Common myeloid progenitor, CD34-positive (primary cell): ENCODE data around the gene PCSK9.

ENCODE experiments used
- CTCF ChIA-PET: fragments of 350-600 bp; sonication (Branson Sonifier 250); formaldehyde crosslinking; loops from one replicate; lab custom pipeline; 2021; ENCODE audit warnings: antibody characterized with exemption; lab: Charles Lee
- POLR2A ChIA-PET: fragments of 350-600 bp; sonication (Branson Sonifier 250); formaldehyde crosslinking; loops from one replicate; lab custom pipeline; 2021; ENCODE audit warnings: antibody characterized with exemption; lab: Charles Lee
- DNase-seq, 3 donors: peaks; one replicate each; pipeline versions ENCODE4 v3.0.0 to v3.0.0-alpha.2; 2013
- H3K27ac ChIP-seq, 2 experiments: 1 replicate in 1 of 2; 2 replicates in 1 of 2; pipeline ENCODE4 v1.7.0; 2013; ENCODE audit warnings: inconsistent platforms in 2 of 2, low read length in 2 of 2, mild to moderate bottlenecking in 2 of 2, low read depth in 1 of 2, moderate library complexity in 1 of 2; ENCODE audit not compliant: severe bottlenecking in 2 of 2, insufficient read depth in 1 of 2, poor library complexity in 1 of 2
- H3K27me3 ChIP-seq, 5 experiments: replicated peaks in 2 of 5; 1 replicate in 3 of 5; 2 replicates in 2 of 5; pipeline versions ENCODE4 v1.6.1 to v1.7.0; 2013; ENCODE audit warnings: low read length in 4 of 5, mild to moderate bottlenecking in 2 of 5, moderate library complexity in 2 of 5, inconsistent platforms in 1 of 5; ENCODE audit not compliant: insufficient read depth in 5 of 5, control insufficient read depth in 4 of 5
- H3K36me3 ChIP-seq, 4 experiments: 1 replicate in 2 of 4; 2 replicates in 2 of 4; pipeline versions ENCODE4 v1.6.1 to v1.7.0; 2013; ENCODE audit warnings: low read length in 3 of 4, control low read depth in 1 of 4, mild to moderate bottlenecking in 1 of 4; ENCODE audit not compliant: control insufficient read depth in 4 of 4, insufficient read depth in 4 of 4
- H3K4me1 ChIP-seq, 4 experiments: 1 replicate in 3 of 4; 2 replicates in 1 of 4; pipeline versions ENCODE4 v1.6.1 to v1.7.1; 2013; ENCODE audit warnings: low read length in 3 of 4, mild to moderate bottlenecking in 3 of 4, control low read depth in 1 of 4, inconsistent platforms in 1 of 4, moderate library complexity in 1 of 4; ENCODE audit not compliant: control insufficient read depth in 4 of 4, insufficient read depth in 4 of 4; ENCODE audit errors: control extremely low read depth in 1 of 4
- H3K4me3 ChIP-seq, 7 experiments: 1 replicate in 4 of 7; 2 replicates in 3 of 7; pipeline versions ENCODE4 v1.5.1 to v1.7.0; 2013; ENCODE audit warnings: mild to moderate bottlenecking in 7 of 7, low read length in 6 of 7, moderate library complexity in 6 of 7, inconsistent platforms in 2 of 7, low read depth in 2 of 7, control low read depth in 1 of 7; ENCODE audit not compliant: insufficient read depth in 4 of 7, control insufficient read depth in 1 of 7; ENCODE audit errors: extremely low read depth in 1 of 7
- H3K9me3 ChIP-seq, 5 experiments: 1 replicate in 4 of 5; 2 replicates in 1 of 5; pipeline versions ENCODE4 v1.6.1 to v1.7.1; 2013; ENCODE audit warnings: low read length in 4 of 5, mild to moderate bottlenecking in 2 of 5, inconsistent platforms in 1 of 5, low read depth in 1 of 5, moderate library complexity in 1 of 5; ENCODE audit not compliant: control insufficient read depth in 4 of 5, insufficient read depth in 2 of 5; ENCODE audit errors: control extremely low read depth in 1 of 5
- WGBS: methylation state at CpG from one replicate; pipeline ENCODE4 v1.1.5; 2013; ENCODE audit not compliant: insufficient coverage; 5-methylcytosine and 5-hydroxymethylcytosine counted together

PCSK9 gene

DNA sequence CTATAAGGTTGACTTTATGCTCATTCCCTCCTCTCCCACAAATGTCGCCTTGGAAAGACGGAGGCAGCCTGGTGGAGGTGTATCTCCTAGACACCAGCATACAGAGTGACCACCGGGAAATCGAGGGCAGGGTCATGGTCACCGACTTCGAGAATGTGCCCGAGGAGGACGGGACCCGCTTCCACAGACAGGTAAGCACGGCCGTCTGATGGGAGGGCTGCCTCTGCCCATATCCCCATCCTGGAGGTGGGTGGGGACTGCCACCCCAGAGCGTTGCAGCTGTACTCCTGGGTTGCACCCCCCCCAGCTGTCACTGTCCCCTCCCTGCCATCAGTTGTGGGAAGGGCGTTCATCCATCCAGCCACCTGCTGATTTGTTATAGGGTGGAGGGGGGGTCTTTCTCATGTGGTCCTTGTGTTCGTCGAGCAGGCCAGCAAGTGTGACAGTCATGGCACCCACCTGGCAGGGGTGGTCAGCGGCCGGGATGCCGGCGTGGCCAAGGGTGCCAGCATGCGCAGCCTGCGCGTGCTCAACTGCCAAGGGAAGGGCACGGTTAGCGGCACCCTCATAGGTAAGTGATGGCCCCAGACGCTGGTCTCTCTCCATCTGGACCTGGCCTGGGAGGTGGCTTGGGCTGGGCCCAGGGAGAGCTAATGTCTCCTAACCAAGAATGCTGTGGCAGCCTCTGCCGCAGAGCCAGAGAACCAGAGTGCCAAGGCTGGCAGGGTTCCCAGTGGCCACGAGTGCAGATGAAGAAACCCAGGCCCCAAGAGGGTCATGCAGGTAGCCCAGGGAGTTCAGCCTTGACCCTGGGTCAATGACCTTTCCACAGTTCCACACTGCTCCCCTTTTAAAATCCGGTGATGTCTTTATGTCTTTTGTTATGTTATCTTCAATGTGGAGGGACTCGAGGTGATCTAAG lies 13.1 kb downstream of the PCSK9 start:
- Histone ChIP-seq H3K27ac (no peak overlapping the region), H3K36me3 (no peaks in the 10 kb centered on the region), H3K9me3 (no peaks in the 10 kb centered on the region), H3K27me3 (no peaks in the 10 kb centered on the region), H3K4me3 (no peak overlapping the region), H3K4me1 (no peaks in the 10 kb centered on the region)
- CTCF ChIA-PET: no interaction called here
- POLR2A ChIA-PET: no interaction called here
- WGBS: 94% methylated on average over 24 of the region's 29 CpGs
- DNase-seq: no peak

DNA sequence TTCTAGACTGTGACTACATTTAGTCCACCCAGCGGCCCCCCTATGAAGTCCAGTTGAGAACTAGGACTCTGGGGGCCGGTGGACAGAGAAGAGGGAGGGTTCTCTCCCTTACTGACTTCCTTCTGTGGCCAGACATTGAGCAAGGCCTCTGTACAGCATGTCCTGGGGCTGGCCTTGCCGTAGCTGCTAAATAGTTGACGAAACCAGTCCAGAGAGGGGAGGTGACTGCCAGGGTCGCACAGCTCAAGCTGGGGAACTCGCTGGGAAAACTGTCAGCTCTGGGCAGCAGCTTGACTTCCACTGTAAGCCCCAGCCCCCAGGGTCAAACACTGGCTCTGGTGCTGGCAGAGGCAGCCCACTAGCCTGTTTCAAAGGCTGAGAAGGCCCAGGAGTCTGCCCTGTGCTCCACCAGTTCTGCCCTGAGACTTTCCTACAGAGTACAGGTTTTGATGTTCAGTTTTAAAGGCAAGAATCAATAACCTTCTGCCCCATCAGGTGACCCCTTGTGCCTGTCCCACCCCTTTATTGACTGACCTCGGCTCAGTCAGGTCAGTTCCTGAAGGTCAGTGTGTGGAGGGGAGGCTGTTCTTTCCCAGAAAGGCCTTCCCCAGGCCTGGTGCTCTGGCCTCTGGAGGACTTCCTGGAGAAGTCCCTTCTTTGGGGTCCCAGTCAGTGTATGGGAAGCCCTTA lies 14.1 kb downstream of the PCSK9 start:
- POLR2A ChIA-PET: no interaction called here
- Histone ChIP-seq H3K36me3 (no peaks in the 10 kb centered on the region), H3K27me3 (no peaks in the 10 kb centered on the region), H3K27ac (no peak overlapping the region), H3K9me3 (no peaks in the 10 kb centered on the region), H3K4me3 (no peak overlapping the region), H3K4me1 (no peaks in the 10 kb centered on the region)
- 68% methylated on average over 7 of the region's 7 CpGs for WGBS
- DNase-seq: no peak
- CTCF ChIA-PET: no interaction called here

DNA sequence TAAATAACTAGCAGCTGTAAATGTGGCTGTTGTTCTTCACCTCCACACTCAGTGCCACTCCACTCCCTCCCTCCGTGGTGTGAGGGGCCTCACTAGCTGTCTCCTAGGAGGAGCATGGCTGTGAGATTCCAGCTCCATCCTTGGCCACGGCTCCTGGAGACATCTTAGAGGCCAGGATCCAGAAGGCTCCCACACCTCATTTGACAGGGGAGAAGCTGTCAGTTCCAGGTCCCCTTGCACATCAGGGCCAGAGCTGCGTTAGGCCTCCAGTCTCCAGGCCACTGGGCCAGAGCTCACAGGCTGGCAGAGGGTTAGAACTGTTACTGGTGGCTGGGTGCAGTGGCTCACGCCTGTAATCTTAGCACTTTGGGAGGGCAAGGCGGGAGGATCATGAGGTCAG lies 15.0 kb downstream of the PCSK9 start:
- DNase-seq: no peak
- no peaks in the 10 kb centered on the region for H3K36me3 ChIP-seq
- no peaks in the 10 kb centered on the region for H3K4me1 ChIP-seq
- WGBS: 97% methylated on average over 5 of the region's 5 CpGs
- H3K4me3 ChIP-seq: no peak overlapping the region
- no peaks in the 10 kb centered on the region for H3K27me3 ChIP-seq
- no peaks in the 10 kb centered on the region for H3K9me3 ChIP-seq
- ChIA-PET CTCF (no interaction called here), POLR2A (no interaction called here)
- no peak overlapping the region for H3K27ac ChIP-seq

DNA sequence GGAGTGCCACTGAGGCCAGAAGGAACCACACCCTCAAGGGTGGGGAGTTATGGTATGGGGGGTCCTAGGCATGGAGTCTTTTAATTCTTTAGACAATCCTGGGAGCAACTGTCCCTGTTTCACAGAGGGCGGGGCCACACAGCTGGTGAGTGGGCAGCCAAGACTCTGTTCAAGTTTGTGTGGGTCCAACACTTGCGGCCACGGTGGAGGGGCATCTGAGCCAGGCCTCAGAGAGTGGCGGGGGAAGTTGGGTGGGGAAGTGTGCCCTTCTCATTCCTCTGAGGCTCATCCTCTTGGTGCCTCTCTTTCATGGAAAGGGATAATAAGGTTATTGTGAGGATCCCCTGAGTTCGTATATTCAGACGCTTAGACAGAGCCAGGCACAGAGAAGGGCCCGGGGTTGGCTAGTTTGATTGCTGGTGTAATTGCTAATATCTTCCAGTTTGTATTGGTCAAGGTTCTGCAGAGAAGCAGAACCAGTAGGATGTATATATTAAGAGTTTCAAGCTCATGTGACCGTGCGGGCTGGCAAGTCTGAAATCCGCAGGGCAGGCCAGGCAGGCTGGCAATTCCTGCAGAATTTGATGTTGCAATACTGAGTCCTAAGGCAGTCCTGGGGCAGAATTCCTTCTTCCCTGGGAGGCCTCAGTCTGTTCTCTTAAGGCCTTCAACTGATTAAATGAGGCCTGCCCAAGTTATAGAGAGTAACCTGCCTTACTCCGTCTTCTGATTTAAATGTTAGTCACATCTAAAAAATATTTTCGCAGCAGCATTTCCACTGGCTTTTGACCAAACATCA lies 15.9 kb downstream of the PCSK9 start:
- no peaks in the 10 kb centered on the region for H3K36me3 ChIP-seq
- 88% methylated on average over 8 of the region's 12 CpGs for WGBS
- no peaks in the 10 kb centered on the region for H3K27me3 ChIP-seq
- no peak overlapping the region for H3K4me3 ChIP-seq
- DNase-seq: no peak
- no peaks in the 10 kb centered on the region for H3K9me3 ChIP-seq
- ChIA-PET POLR2A (interaction anchor here (0.5 kb wide), 1 partner anchor 43 kb away, joined by 3 read pairs; no protein-coding TSS in a partner anchor), CTCF (no interaction called here)
- H3K27ac ChIP-seq: no peak overlapping the region
- H3K4me1 ChIP-seq: no peaks in the 10 kb centered on the region

DNA sequence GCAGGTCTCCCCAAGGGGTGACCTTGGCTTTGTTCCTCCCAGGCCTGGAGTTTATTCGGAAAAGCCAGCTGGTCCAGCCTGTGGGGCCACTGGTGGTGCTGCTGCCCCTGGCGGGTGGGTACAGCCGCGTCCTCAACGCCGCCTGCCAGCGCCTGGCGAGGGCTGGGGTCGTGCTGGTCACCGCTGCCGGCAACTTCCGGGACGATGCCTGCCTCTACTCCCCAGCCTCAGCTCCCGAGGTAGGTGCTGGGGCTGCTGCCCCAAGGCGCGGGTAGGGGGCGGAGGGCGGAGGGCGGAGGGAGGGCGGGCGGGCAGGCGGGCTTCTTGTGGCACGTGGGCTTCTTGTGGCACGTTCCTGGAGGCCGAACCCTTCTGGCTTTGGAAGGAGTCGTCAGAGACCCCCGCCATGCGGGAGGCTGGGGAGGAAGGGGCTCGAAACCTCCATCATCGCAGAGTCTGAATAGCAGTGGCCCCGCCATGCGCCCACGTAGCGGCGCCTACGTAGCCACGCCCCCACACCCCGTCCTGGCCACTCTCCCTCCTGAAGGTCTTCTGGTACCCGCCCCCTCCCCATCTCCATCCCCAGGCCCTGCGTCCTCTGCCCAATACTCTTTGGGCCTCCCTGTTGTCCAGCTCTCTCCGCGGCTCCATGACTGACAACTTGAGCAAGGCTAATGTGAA lies 16.7 kb downstream of the PCSK9 start:
- H3K27ac ChIP-seq: no peak overlapping the region
- no peak overlapping the region for H3K4me3 ChIP-seq
- no peaks in the 10 kb centered on the region for H3K36me3 ChIP-seq
- H3K27me3 ChIP-seq: no peaks in the 10 kb centered on the region
- ChIA-PET POLR2A (no interaction called here), CTCF (no interaction called here)
- no peaks in the 10 kb centered on the region for H3K9me3 ChIP-seq
- DNase-seq: no peak
- 94% methylated on average over 25 of the region's 42 CpGs for WGBS
- no peaks in the 10 kb centered on the region for H3K4me1 ChIP-seq

DNA sequence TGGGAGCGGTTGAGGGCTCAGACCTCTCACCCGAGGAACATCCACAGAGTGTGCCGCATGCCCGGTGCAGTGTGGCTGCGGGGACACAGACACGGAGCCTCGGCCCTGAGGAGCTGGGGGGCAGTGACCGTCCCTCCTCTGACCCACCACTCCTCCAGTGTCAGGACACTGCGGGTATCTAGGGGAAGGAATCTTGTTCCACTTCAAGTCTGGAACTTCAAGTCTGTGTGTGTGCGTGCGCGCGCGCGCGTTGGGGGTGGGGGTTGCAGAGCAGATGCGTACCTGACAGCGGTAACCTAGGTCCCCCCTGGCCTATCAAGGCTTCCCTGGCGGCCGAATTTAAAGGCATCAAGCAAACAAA lies 17.3 kb downstream of the PCSK9 start:
- Histone ChIP-seq H3K27ac (no peak overlapping the region), H3K9me3 (no peaks in the 10 kb centered on the region), H3K4me1 (no peaks in the 10 kb centered on the region), H3K27me3 (no peaks in the 10 kb centered on the region), H3K36me3 (no peaks in the 10 kb centered on the region), H3K4me3 (no peak overlapping the region)
- no peak for DNase-seq
- POLR2A ChIA-PET: no interaction called here
- 99% methylated on average over 12 of the region's 20 CpGs for WGBS
- CTCF ChIA-PET: no interaction called here
